ENCODE measurements around the gene THSD4.

GRCh38 chr15:71749500-71749899 lies 634.2 kb downstream of the THSD4 start:
- TF ChIP-seq, protein P1, sequence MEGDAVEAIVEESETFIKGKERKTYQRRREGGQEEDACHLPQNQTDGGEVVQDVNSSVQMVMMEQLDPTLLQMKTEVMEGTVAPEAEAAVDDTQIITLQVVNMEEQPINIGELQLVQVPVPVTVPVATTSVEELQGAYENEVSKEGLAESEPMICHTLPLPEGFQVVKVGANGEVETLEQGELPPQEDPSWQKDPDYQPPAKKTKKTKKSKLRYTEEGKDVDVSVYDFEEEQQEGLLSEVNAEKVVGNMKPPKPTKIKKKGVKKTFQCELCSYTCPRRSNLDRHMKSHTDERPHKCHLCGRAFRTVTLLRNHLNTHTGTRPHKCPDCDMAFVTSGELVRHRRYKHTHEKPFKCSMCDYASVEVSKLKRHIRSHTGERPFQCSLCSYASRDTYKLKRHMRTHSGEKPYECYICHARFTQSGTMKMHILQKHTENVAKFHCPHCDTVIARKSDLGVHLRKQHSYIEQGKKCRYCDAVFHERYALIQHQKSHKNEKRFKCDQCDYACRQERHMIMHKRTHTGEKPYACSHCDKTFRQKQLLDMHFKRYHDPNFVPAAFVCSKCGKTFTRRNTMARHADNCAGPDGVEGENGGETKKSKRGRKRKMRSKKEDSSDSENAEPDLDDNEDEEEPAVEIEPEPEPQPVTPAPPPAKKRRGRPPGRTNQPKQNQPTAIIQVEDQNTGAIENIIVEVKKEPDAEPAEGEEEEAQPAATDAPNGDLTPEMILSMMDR (IDR thresholded peaks at IDR 0.05; ENCODE audit: low read depth, low read length): no peak
- TF ChIP-seq EZH2phosphoT487 (IDR thresholded peaks at IDR 0.05; ENCODE audit: low read depth): no peak

Measured in OCI-LY3 (cell line).